GM21423 (cell line): ENCODE results near the gene MPG.
A peak's percentile ranks its signal among the peaks of the same experiment; 100 is the strongest.

Experiments used
- ATAC-seq: cut with Tn5 transposase; IDR thresholded peaks from one replicate; pipeline ENCODE4 v1.9.1; 2021; ENCODE audit warnings: mild to moderate bottlenecking, moderate library complexity; ENCODE audit not compliant: unreplicated experiment

MPG gene

GRCh38 chr16:83060-83603 is 5.1 kb downstream of the MPG start:
- ATAC-seq, result no peak

DNA sequence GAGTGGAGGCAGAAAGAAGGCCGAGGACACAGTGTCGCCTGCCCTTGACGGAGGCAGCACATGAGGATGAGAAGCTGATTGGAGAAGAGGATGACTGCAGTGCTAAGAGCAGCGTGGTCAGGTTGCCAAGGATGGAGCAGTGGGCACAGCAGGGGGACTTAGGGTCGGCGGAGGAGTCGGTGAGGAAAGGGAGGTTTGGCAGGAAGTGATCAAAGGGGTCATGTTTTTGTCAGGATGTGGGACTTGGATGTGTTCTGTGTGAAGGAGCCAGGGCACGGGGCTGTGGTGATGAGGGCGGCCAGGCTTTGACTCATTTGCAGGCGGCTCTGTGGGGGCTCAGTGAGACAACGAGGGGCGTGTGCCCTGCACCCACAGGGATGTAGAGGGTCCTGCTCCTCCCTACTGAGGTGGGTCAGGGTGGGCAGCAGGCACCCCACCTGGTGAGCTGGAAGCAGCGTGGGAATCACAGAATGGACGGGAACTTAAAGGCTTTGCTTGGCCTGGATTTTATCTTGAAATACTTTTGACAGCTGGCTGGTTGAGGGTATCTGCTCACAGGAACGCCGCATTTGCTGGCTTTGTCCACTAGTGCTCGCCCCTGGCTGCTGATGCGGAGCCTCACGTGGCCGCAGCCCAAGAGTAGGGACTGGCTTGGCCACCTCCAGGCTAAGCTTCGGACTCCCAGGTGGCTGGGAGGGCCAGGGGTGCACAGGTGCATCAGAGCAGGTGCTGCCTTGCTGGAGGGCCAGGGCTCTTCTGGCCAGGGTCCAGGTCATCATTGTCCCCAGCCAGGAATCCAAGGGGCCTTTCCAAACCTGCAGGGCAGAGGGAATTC is 6.0 kb downstream of the MPG start:
- no peak for ATAC-seq

- peak; percentile 70 for ATAC-seq
These were observed 6.8 kb downstream of the MPG start for GRCh38 chr16:84718-85406.

DNA sequence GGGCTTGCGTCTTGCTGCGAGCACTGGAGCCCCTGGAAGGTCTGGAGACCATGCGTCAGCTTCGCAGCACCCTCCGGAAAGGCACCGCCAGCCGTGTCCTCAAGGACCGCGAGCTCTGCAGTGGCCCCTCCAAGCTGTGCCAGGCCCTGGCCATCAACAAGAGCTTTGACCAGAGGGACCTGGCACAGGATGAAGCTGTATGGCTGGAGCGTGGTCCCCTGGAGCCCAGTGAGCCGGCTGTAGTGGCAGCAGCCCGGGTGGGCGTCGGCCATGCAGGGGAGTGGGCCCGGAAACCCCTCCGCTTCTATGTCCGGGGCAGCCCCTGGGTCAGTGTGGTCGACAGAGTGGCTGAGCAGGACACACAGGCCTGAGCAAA is 7.4 kb downstream of the MPG start:
- ATAC-seq, result no peak

DNA sequence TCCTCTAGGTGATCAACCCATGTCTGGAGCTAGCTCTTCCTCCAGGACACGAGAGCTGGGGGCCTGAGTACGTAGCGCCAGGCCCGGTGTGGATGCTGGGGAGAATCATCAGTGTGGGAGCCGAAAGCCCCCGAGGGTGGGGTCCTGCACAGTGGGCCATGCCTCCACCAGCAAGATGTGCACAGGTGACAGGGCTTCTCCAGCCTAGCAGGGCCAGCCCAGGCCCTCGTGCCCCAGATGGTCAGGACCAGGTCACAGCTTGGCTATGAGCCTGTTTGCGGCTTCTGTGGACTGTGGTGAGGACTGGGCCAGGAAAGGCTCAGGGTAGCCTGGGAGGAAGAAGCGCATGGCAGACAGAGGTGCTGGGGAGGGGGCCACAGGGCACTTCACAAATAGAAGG is 7.8 kb downstream of the MPG start:
- no peak for ATAC-seq

DNA sequence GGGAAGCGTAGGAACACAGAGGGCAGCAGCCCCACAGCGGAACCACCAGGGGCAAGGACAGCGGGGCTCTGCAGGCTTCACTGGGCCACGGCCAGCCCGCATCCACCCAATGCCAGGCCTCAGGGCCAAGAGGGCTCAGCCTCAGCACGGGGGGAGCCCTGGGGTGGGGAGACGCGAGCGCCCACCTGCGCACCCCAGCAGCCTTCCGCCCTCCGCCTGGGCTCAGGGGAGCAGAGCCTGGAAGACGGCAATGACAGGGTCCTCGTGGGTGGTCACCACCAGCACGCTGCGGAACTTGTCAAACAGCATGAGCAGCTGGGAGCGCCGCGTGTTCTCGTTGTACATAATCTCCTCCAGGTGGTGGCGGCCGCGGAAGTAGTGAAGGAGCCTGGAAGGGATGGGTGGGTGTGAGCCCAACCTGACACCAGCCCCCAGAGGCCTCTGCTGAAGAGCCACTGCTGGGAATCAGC is 8.5 kb downstream of the MPG start:
- no peak for ATAC-seq

GRCh38 chr16:88613-89012 is 10.6 kb downstream of the MPG start:
- ATAC-seq, result no peak

DNA sequence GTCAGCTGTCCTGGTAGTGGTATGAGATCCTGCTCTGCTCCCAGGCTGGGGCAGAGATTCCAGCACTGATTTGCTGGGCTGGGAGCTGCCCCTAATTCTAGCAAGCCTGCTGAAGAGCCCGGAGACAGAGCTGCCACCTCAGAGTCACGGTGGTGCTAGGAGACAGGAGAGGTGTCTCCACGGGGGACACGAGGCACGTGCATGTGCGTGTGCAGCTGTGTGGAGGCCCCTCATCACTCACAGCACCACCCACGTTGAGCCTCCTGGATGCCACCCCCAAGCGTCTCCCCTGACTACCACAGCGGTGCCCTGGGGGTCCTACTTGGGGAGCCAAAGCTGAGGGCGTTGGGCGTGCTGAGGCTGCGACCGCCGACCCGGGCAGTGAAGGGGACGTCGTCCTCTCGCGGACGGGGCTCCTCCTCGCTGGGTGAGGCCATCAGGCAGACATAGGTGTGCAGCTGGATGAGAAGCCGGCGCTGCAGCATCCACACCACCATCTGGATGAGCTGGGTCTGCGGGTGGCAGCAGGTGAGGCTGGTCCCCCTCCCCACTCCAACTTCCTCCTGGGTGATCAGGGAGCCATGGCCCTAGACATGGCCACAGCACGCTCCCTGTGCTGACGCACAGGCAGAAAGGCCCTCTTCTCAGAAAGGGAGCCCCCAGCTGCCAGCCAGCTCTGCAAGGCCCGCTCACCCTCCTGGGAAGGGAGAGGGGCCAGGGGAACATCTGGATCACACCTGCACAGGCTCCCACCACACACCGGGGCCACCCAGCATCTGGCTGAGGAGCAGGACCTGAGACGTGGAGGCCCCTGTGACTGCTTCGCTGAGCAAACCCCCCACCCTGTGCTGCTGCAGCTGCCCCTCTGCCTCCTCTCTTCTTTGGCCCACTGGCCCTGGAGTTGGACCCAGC is 11.6 kb downstream of the MPG start:
- no peak for ATAC-seq

DNA sequence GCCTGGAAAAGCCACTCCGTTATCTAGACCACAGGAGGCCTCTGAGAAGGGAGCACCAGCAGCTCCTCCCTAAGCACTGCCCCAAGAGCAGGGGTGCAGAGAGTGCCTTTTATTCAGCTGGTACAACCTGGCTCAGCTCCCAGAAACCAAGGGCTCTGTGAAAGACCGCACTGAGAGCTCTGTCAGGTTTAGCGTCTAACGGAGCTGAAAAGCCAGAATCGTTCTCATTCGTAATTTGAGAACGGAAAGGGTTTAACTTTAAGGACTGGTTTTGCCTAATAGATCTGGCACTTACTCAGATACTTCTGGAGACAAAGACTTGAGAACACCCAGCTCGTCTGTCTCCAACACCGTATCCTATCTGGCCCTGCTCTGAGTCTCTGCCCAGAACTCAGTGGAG is 13.5 kb downstream of the MPG start:
- ATAC-seq, result no peak

GRCh38 chr16:92431-93339 is 14.7 kb downstream of the MPG start:
- ATAC-seq, result no peak

DNA sequence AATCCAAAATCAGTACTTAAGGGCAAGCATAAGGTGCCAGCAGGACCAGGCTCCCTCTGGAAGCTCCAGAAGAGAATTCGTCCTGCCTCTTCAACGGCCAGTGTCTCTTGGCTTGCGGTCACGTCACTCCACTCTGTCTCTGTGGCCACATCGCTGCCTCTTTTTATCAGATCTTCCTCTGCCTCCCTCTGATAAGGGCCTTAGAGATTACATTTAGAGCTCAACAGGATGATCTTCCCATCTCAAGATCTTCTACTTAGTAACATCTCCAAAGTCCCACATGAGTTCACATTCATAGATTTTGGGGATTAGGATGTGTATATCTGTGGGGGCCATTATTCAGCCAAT is 16.9 kb downstream of the MPG start:
- no peak for ATAC-seq

GRCh38 chr16:96935-97381 is 18.9 kb downstream of the MPG start:
- ATAC-seq, result peak; percentile 78

- ATAC-seq, result no peak
These were observed 19.8 kb downstream of the MPG start for GRCh38 chr16:97822-98221.

- ATAC-seq, result no peak
These were observed 23.0 kb downstream of the MPG start for GRCh38 chr16:100989-101388.

GRCh38 chr16:101586-101985 is 23.6 kb downstream of the MPG start:
- ATAC-seq, result no peak

DNA sequence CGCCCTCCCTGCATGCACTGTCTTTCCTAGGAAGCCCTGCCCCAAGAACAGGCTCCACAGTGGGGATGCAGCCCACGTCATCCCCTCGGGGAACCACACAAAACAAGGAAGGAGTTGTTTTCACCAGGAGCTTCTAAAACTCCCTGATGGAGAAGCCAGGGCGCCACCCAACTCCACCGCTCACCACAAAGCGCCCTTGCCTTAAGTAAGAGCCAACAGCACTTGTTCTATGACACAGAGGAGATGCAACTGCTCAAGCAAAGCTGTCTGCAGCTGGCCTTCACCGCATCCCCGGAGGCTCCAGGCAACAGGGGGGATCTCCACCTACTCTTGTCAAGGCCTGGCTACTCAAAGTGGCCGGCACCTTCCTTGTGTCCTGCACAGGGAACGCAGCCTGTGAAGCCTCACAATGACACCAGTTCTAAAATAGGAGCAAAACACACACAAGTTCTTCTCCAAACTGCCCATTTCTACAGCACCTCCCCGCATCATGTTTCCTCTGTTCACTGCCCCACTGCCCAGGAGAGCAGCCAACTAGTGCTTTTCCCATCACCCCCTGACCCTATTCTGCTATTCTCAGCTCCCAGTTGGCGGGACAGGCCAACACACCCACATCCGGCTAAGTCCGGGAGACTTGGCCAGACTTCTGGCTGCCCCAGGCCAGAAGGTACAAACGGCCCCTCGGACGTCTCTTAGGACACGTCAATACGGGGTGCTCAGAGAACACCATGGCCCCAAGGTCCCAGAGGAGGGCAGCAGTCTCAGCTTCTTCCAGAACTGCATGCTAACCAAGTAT is 24.2 kb downstream of the MPG start:
- ATAC-seq, result no peak

DNA sequence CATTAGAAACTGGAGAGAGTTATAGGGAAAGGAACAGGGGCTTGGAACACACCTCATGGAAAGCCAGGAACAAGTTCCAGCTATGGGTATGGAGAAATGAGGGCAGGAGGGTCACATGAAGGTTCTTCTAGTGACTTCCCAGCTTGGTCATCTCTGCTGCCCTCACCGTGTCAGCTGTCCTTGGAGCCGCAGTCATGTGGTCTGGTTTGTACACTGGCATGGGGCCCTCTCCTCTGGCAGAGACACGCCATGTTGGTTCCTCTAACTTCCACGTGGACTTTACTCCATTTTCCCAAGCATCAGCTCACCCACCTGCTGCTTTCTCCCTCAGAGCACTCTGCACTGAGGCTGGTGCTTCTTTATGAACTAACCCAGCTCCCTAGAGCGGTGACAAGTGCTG is 26.3 kb downstream of the MPG start:
- ATAC-seq, result no peak

DNA sequence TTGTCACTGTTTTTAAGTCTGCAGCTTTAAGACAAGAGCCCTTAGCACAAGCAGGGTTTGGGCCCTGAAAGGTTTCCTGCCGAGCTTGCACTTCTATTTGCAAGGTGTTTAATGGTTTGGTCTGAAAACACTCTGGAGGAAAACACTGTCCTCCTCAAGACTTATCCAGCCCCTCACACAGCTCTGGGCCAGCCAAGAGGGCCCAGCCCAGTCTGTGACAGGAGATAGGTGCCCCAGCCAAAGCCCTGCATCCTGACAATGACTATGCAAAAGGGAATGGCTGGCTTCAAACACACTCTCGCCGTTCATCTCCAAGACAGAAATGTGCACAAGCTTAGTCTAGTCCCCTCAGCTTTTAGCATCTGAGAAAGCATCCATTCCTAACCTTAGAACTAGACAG is 26.9 kb downstream of the MPG start:
- no peak for ATAC-seq

DNA sequence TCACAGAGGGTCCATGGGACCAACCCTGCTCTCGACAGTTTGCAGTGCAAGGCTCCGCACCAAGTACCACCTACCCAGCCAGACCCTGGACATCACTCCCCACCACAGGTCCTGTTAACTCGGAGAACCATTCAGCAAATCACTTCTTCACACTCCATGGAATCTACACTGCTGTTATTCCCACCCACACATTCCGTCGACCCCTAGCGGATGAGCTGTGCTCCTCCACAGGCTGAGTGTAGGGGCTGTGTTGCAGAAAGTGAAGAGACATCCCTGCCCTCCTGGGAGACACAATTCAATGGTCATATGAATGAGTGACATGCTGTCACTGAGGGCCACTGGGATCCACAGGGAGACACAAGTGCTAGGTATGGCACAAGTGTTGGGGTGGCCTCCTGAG is 27.5 kb downstream of the MPG start:
- ATAC-seq, result no peak
